ENCODE results near the gene FSD2. TPM values are rescaled to one million over a fixed set of nuclear protein-coding genes. Genes with fewer than 3 reads are reported as not detected.

FSD2 gene, protein sequence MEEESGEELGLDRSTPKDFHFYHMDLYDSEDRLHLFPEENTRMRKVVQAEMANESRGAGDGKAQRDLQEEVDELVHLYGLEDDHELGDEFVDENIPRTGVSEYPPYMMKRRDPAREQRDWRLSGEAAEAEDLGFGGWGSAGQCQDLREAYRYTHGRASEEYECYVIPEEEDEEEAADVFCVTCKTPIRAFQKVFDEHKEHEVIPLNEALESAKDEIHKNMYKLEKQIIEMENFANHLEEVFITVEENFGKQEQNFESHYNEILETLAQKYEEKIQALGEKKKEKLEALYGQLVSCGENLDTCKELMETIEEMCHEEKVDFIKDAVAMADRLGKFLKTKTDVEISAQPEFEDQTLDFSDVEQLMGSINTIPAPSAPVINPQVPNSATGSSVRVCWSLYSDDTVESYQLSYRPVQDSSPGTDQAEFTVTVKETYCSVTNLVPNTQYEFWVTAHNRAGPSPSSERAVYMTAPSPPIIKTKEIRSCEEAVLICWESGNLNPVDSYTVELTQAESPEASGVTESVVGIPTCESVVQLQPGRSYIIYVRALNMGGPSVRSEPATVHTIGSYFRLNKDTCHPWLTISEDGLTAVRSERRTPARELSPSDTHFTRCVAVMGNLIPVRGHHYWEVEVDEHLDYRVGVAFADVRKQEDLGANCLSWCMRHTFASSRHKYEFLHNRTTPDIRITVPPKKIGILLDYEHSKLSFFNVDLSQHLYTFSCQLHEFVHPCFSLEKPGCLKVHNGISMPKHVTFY
- total RNA-seq, result not detected
- under 1 TPM; 0.02 to 0.03 (median 0.02) TPM for polyA plus RNA-seq
- long read RNA-seq, donor 1, result 0 reads
- long read RNA-seq, donor 2, result 0 reads

DNA sequence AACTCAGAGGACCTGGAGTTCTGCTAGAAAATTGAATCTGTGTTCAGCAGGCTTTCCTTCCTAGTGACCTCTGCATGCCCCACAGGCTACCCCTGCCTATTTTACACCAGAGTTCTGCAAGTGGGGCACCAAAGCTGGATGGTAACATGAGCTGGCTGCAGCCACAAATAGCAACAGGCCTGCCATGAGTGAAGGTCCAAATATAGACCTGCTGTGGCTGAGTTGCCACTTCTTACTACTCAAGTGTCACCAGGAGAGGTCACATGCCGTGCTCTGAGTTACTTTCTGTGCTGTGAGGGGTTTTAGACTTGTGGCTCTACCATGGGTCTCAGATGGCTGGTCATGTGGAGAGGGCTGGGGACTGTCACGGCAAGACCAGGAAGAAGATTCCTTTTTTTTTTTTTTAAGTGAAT lies at the start of gene FSD2:
Gene FSD2 (minus strand): TSS at position 76 of the 413 bp plus-strand sequence. CDS start 18,679 bp downstream, outside the sequence.
- Histone ChIP-seq H3K4me3 (no peak within 1 kb of the TSS), H3K27me3 (replicated peaks in 1 of 7) (no peaks in the 10 kb centered on the region), H3K9me3 (no peaks in the 10 kb centered on the region), H3K27ac (peak within 1 kb of the TSS in 5 of 8 donors; percentile 4 to 61 (median 9)), H3K36me3 (no peaks in the 10 kb centered on the region), H3K4me1 (peaks cover 4 to 30% (median 15%) of the 10 kb centered on the region in 6 donors)
- TF ChIP-seq POLR2A (IDR thresholded peaks at IDR 0.05) (no peak), POLR2AphosphoS5 (IDR thresholded peaks at IDR 0.05) (no peak)
- TF ChIP-seq, protein P1, sequence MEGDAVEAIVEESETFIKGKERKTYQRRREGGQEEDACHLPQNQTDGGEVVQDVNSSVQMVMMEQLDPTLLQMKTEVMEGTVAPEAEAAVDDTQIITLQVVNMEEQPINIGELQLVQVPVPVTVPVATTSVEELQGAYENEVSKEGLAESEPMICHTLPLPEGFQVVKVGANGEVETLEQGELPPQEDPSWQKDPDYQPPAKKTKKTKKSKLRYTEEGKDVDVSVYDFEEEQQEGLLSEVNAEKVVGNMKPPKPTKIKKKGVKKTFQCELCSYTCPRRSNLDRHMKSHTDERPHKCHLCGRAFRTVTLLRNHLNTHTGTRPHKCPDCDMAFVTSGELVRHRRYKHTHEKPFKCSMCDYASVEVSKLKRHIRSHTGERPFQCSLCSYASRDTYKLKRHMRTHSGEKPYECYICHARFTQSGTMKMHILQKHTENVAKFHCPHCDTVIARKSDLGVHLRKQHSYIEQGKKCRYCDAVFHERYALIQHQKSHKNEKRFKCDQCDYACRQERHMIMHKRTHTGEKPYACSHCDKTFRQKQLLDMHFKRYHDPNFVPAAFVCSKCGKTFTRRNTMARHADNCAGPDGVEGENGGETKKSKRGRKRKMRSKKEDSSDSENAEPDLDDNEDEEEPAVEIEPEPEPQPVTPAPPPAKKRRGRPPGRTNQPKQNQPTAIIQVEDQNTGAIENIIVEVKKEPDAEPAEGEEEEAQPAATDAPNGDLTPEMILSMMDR (IDR thresholded peaks at IDR 0.05 in 8 of 11, conservative IDR thresholded peaks at IDR 0.05 in 3 of 11), result no peak
- intact Hi-C loops (cut with DNase I; ENCODE audit: low total_unique reads), result no loop called here
- 47 to 75% (median 63%) methylated on average over 2 of the region's 2 CpGs for WGBS, 5 donors
- no peak for DNase-seq

DNA sequence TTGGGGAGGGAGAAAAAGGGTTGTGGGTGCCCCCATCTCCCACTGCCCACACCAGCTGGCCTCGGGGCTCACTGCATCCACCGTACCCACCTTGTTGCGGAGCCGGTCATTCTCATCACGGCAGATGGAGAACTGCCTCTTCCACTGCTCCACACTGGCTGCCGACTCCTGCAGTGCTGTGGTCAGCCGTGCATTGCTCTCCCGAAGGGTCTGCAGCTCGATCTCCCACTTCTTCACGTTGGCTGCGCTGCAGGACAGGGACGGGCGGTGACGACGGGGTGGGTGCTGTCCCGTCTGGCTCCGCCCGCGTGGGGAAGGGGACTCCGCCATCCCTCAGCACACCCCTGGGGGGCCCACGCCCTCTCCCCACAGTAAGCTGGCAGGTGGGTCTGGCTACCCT lies 48.7 kb upstream of the FSD2 start:
- intact Hi-C loops (cut with DNase I; ENCODE audit: low total_unique reads), result no loop called here
- no peak for TF ChIP-seq POLR2A (IDR thresholded peaks at IDR 0.05)
- TF ChIP-seq, protein P1 (IDR thresholded peaks at IDR 0.05 in 8 of 11, conservative IDR thresholded peaks at IDR 0.05 in 3 of 11), result no peak
- no peak for TF ChIP-seq POLR2AphosphoS5 (IDR thresholded peaks at IDR 0.05)
- Histone ChIP-seq H3K9me3 (no peaks in the 10 kb centered on the region), H3K4me1 (peaks cover 1 to 42% (median 22%) of the 10 kb centered on the region in 6 donors), H3K4me3 (no peak overlapping the region), H3K27me3 (replicated peaks in 1 of 7) (no peaks in the 10 kb centered on the region), H3K27ac (no peak overlapping the region), H3K36me3 (no peaks in the 10 kb centered on the region)
- no peak for DNase-seq
- WGBS, 5 donors, result 82 to 98% (median 94%) methylated on average over 7 to 21 of the region's 21 CpGs

DNA sequence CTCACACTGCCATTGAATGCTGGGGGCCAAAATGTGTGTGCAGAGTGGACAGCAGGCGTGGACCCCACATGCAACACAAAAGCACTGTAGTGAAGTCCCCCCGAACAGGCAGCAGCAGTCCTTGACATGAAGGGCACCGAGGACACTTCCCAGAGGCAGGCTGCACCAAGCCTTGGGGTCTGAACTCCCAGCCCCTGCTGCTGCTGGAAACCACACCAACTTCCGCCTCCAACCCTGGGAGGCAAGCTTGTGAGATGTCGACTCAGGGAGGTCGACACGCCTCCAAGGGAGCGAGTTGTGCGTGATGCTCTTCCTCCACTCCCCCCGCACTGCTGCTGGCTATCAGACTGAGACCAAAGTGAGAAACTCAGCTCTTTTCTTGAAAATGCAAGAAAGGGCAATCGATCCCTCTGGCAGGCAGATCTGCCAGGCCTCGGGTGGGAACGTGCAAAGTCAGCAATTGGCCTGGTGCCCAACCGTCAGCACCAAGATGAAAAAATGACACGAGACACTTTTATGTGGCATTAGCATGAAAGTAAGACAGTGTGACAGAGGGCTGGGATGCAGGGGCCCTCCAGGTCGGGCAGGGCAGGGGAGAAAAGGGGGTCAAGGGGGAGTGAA lies 47.2 kb upstream of the FSD2 start:
- Histone ChIP-seq H3K4me3 (no peak overlapping the region), H3K4me1 (peaks cover 4 to 49% (median 27%) of the 10 kb centered on the region in 6 donors), H3K27me3 (replicated peaks in 1 of 7) (no peaks in the 10 kb centered on the region), H3K36me3 (no peaks in the 10 kb centered on the region), H3K27ac (no peak overlapping the region), H3K9me3 (no peaks in the 10 kb centered on the region)
- 32 to 53% (median 48%) methylated on average over 11 to 16 of the region's 16 CpGs for WGBS, 5 donors
- no peak for DNase-seq
- intact Hi-C loops (cut with DNase I; ENCODE audit: low total_unique reads), result no loop called here
- TF ChIP-seq POLR2A (IDR thresholded peaks at IDR 0.05) (no peak), POLR2AphosphoS5 (IDR thresholded peaks at IDR 0.05) (no peak)
- TF ChIP-seq, protein P1 (IDR thresholded peaks at IDR 0.05 in 8 of 11, conservative IDR thresholded peaks at IDR 0.05 in 3 of 11), result no peak
